ENCODE measurements around the gene MAD1L1. TPM values are rescaled to one million over a fixed set of nuclear protein-coding genes. Genes with fewer than 3 reads are reported as not detected.
A peak's percentile ranks its signal among the peaks of the same experiment; 100 is the strongest.
"Not testable (repeated sequence)": the region's sequence is repeated elsewhere in the genome, so short reads cannot be mapped to it uniquely, and the experiment has no call there.

Gene MAD1L1
- total RNA-seq, 1 experiment from 2014 or later: 38.5 TPM

DNA sequence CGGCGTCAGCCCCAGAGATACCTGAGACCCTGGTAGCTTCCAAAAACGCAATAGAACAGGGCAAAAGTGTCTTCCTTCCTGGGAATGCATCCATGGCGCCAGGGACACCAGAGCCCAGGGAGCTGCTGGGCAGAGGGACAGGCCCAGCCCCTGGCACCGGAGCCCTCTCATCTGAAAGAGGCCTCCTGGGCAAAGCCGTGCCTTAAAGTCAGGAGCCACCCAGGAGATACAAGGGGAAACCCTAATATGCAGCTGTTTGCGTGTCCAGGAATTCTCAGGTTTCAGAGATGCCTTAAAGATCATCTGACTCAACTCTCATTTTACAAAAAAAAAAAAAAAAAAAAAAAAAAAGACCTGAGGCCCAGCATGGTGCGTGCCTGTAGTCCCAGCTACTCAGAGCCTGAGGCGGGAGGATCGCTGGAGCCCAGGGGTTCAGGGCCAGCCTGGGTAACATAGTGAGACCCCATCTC is 37.3 kb upstream of the MAD1L1 start:
- Histone ChIP-seq H3K79me2 (ENCODE audit: insufficient read depth, low read length) (no peaks in the 10 kb centered on the region), H3K9me3 (ENCODE audit: control insufficient read depth in 1 of 2, insufficient read depth in 1 of 2, low read depth in 1 of 2, low read length in 2 of 2) (no peaks in the 10 kb centered on the region), H3K4me3 (replicated peaks in 1 of 2; ENCODE audit: low read depth in 1 of 2, low read length in 2 of 2) (no peak overlapping the region), H3K27me3 (ENCODE audit: insufficient read depth, low read length) (no peaks in the 10 kb centered on the region), H3K4me2 (ENCODE audit: low read length) (no peak overlapping the region), H3K4me1 (ENCODE audit: control insufficient read depth in 1 of 2, insufficient read depth in 2 of 2, low read length in 2 of 2) (peaks cover 0 to 5% of the 10 kb centered on the region in 2 experiments; a peak in 2 of 4 replicates), H3K27ac (ENCODE audit: low read depth, low read length) (no peak overlapping the region), H2AFZ (ENCODE audit: low read depth, low read length, poor library complexity, severe bottlenecking) (no peak overlapping the region), H3K9ac (ENCODE audit: low read length) (no peak overlapping the region), H3K9me2 (ENCODE audit: insufficient read depth) (no peaks in the 10 kb centered on the region), H3K36me3 (ENCODE audit: control insufficient read depth in 1 of 2, insufficient read depth in 2 of 2, low read length in 2 of 2) (no peaks in the 10 kb centered on the region), H4K20me1 (ENCODE audit: insufficient read depth) (no peaks in the 10 kb centered on the region)
- TF ChIP-seq SIN3A (IDR thresholded peaks at IDR 0.05; ENCODE audit: low read depth) (no peak), POLR2A (IDR thresholded peaks at IDR 0.05; ENCODE audit: borderline replicate concordance, extremely low read depth, insufficient read depth, insufficient read length) (no peak), ZNF274 (IDR thresholded peaks at IDR 0.05; ENCODE audit: low read depth, low read length) (no peak), SRF (IDR thresholded peaks at IDR 0.05; ENCODE audit: low read depth) (no peak), TCF7L2 (IDR thresholded peaks at IDR 0.05; ENCODE audit: borderline replicate concordance, extremely low read depth, insufficient read depth, insufficient read length) (no peak), YY1 (IDR thresholded peaks at IDR 0.05; ENCODE audit: extremely low read depth, insufficient replicate concordance, low read depth, low read length) (no peak), FOSL1 (IDR thresholded peaks at IDR 0.05; ENCODE audit: low read depth) (no peak), JUND (IDR thresholded peaks at IDR 0.05) (no peak), EGR1 (IDR thresholded peaks at IDR 0.05; ENCODE audit: low read depth) (no peak), POLR2AphosphoS5 (IDR thresholded peaks at IDR 0.05; ENCODE audit: low read depth, low read length) (no peak)
- TF ChIP-seq, protein P1, sequence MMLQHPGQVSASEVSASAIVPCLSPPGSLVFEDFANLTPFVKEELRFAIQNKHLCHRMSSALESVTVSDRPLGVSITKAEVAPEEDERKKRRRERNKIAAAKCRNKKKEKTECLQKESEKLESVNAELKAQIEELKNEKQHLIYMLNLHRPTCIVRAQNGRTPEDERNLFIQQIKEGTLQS (IDR thresholded peaks at IDR 0.05): no peak
- TF ChIP-seq, protein P2, sequence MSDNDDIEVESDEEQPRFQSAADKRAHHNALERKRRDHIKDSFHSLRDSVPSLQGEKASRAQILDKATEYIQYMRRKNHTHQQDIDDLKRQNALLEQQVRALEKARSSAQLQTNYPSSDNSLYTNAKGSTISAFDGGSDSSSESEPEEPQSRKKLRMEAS (IDR thresholded peaks at IDR 0.05): no peak
- TF ChIP-seq, protein P3, sequence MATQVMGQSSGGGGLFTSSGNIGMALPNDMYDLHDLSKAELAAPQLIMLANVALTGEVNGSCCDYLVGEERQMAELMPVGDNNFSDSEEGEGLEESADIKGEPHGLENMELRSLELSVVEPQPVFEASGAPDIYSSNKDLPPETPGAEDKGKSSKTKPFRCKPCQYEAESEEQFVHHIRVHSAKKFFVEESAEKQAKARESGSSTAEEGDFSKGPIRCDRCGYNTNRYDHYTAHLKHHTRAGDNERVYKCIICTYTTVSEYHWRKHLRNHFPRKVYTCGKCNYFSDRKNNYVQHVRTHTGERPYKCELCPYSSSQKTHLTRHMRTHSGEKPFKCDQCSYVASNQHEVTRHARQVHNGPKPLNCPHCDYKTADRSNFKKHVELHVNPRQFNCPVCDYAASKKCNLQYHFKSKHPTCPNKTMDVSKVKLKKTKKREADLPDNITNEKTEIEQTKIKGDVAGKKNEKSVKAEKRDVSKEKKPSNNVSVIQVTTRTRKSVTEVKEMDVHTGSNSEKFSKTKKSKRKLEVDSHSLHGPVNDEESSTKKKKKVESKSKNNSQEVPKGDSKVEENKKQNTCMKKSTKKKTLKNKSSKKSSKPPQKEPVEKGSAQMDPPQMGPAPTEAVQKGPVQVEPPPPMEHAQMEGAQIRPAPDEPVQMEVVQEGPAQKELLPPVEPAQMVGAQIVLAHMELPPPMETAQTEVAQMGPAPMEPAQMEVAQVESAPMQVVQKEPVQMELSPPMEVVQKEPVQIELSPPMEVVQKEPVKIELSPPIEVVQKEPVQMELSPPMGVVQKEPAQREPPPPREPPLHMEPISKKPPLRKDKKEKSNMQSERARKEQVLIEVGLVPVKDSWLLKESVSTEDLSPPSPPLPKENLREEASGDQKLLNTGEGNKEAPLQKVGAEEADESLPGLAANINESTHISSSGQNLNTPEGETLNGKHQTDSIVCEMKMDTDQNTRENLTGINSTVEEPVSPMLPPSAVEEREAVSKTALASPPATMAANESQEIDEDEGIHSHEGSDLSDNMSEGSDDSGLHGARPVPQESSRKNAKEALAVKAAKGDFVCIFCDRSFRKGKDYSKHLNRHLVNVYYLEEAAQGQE (IDR thresholded peaks at IDR 0.05; ENCODE audit: low read depth): no peak
- no TSS peak for BruUV-seq (replicated peaks)
- ATAC-seq (no peak), DNase-seq (ENCODE audit: low read depth, low spot score) (no peak)
- intact Hi-C loops (cut with micrococcal nuclease): no loop called here
- ChIA-PET RAD21 (ENCODE audit: low non-redundant PET in 1 of 2, low total read pairs in 2 of 2, uncharacterized antibody in 2 of 2, unreplicated experiment in 2 of 2) (no interaction called here), POLR2A (no interaction called here), CTCF (no interaction called here)

DNA sequence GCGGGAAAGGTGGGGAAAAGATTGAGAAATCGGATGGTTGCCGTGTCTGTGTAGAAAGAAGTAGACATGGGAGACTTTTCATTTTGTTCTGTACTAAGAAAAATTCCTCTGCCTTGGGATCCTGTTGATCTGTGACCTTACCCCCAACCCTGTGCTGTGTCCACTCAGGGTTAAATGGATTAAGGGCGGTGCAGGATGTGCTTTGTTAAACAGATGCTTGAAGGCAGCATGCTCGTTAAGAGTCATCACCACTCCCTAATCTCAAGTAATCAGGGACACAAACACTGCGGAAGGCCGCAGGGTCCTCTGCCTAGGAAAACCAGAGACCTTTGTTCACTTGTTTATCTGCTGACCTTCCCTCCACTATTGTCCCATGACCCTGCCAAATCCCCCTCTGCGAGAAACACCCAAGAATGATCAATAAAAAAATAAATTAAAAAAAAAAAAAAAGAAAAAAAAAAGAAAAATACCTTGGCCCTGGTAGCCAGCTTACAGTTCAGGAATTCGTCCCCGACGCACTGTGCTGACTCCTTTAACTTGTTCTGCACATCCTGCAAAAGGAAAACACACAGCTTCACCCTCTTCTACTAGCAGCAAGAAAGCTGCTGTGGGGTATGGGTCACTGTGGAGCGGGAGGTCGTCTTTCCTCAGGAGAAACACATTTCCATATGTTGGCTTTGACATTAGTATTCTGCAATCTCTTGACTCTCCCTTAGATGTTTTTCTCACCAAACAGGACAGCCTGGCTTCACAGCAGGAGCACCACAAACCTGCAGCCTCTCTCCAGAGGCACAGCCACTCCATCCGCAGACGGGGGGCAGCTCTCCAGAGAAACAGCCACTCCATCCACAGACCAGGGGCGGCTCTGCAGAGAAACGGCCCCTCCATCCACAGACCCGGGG is 36.6 kb upstream of the MAD1L1 start:
- H3K79me2 ChIP-seq (ENCODE audit: insufficient read depth, low read length); RAD21 ChIA-PET (ENCODE audit: low non-redundant PET in 1 of 2, low total read pairs in 2 of 2, uncharacterized antibody in 2 of 2, unreplicated experiment in 2 of 2); H3K9me3 ChIP-seq (ENCODE audit: control insufficient read depth in 1 of 2, insufficient read depth in 1 of 2, low read depth in 1 of 2, low read length in 2 of 2); H3K27ac ChIP-seq (ENCODE audit: low read depth, low read length); H4K20me1 ChIP-seq (ENCODE audit: insufficient read depth); H2AFZ ChIP-seq (ENCODE audit: low read depth, low read length, poor library complexity, severe bottlenecking); H3K4me1 ChIP-seq (ENCODE audit: control insufficient read depth in 1 of 2, insufficient read depth in 2 of 2, low read length in 2 of 2); POLR2A ChIA-PET; H3K4me3 ChIP-seq (replicated peaks in 1 of 2; ENCODE audit: low read depth in 1 of 2, low read length in 2 of 2); DNase-seq (ENCODE audit: low read depth, low spot score); H3K9ac ChIP-seq (ENCODE audit: low read length); intact Hi-C loops (cut with micrococcal nuclease); H3K4me2 ChIP-seq (ENCODE audit: low read length); H3K27me3 ChIP-seq (ENCODE audit: insufficient read depth, low read length); H3K36me3 ChIP-seq (ENCODE audit: control insufficient read depth in 1 of 2, insufficient read depth in 2 of 2, low read length in 2 of 2); ATAC-seq; H3K9me2 ChIP-seq (ENCODE audit: insufficient read depth); CTCF ChIA-PET: not testable (repeated sequence)
- BruUV-seq (replicated peaks): TSS peak; percentile 42
